K562 (cell line): ENCODE measurements around the gene USP49. TPM values are rescaled to one million over a fixed set of nuclear protein-coding genes. Genes with fewer than 3 reads are reported as not detected.

Source experiments
- ARNT ChIP-seq, 2 experiments: fragments of 450-650 bp; IDR thresholded peaks; 2 replicates each; pipeline ENCODE4 v1.6.1; 2016; ENCODE audit warnings: mild to moderate bottlenecking in 1 of 2
- CHD2 ChIP-seq: IDR thresholded peaks from 2 replicates; pipeline ENCODE4 v1.6.1; 2011; ENCODE audit warnings: low read depth, low read length
- ETV5 ChIP-seq: sonication (generic); formaldehyde crosslinking; IDR thresholded peaks from 2 replicates; pipeline ENCODE4 v1.4.0; 2020; ENCODE audit warnings: low read depth, mild to moderate bottlenecking, missing genetic modification reagents
- FOXK1 ChIP-seq: sonication (generic); formaldehyde crosslinking; IDR thresholded peaks from 2 replicates; pipeline ENCODE4 v1.8.0; 2022; ENCODE audit warnings: missing genetic modification reagents, mild to moderate bottlenecking, borderline replicate concordance
- FOXM1 ChIP-seq, 2 experiments: fragments of 450-650 bp in 1 of 2; sonication (generic) in 1 of 2; formaldehyde crosslinking in 1 of 2; IDR thresholded peaks; 2 replicates each; pipeline versions ENCODE4 v1.6.1 to v1.9.0; 2017 to 2022; ENCODE audit warnings: low read depth in 2 of 2, mild to moderate bottlenecking in 2 of 2, missing genetic modification reagents in 1 of 2, moderate library complexity in 1 of 2
- MEF2D ChIP-seq: conservative IDR thresholded peaks from 2 replicates; pipeline ENCODE4 v1.6.1; 2016; ENCODE audit warnings: low read depth, missing genetic modification characterization, missing compliant biosample characterization
- POLR2A ChIP-seq: fragments of 450-650 bp; conservative IDR thresholded peaks from 2 replicates; pipeline ENCODE4 v1.6.1; 2016
- SREBF2 ChIP-seq: sonication (generic); formaldehyde crosslinking; IDR thresholded peaks from 2 replicates; pipeline ENCODE4 v1.4.0; 2020; ENCODE audit warnings: mild to moderate bottlenecking, missing genetic modification reagents
- SRSF1 ChIP-seq: fragments of 200-400 bp; formaldehyde crosslinking; IDR thresholded peaks from 2 replicates; pipeline ENCODE4 v1.6.1; 2017; ENCODE audit warnings: mild to moderate bottlenecking, low read depth, low read length, moderate library complexity
- TAF9B ChIP-seq: fragments of 450-650 bp; IDR thresholded peaks from 2 replicates; pipeline ENCODE4 v1.6.1; 2018; ENCODE audit warnings: mild to moderate bottlenecking; ENCODE audit not compliant: partially characterized antibody
- TCF7 ChIP-seq: sonication (generic); IDR thresholded peaks from 2 replicates; pipeline ENCODE4 v1.6.1; 2016; ENCODE audit warnings: antibody characterized with exemption, borderline replicate concordance
- TFAP4 ChIP-seq: sonication (generic); formaldehyde crosslinking; IDR thresholded peaks from 2 replicates; pipeline ENCODE4 v1.8.0; 2022; ENCODE audit warnings: missing genetic modification reagents, mild to moderate bottlenecking, moderate library complexity, borderline replicate concordance
- polyA plus RNA-seq, 8 experiments: library from polyadenylated mRNA; depleted of rRNA in 4 of 8; stranded (reverse) in 5 of 8; unstranded in 3 of 8; fragments of >200 nt; fragmentation: Nextera tagmentation in 2 of 8; fragmentation: Illumina TruSeq in 1 of 8; extraction: Ambion mirVana in 2 of 8; extraction: Trizol in 1 of 8; gene quantifications; 2 replicates each; pipeline versions ENCODE4 v1.2.1 to v1.2.3, GENCODE V29; 2011 to 2014; ENCODE audit warnings: inconsistent platforms in 1 of 8, missing spikeins in 1 of 8
- total RNA-seq, 7 experiments: library from RNA; depleted of rRNA in 6 of 7; stranded (reverse); fragments of >200 nt in 6 of 7; fragmentation: Illumina TruSeq in 2 of 7; extraction: Trizol in 2 of 7; gene quantifications; 2 replicates each; pipeline versions ENCODE4 v1.2.1 to v1.2.3, GENCODE V29; 2011 to 2021; ENCODE audit warnings: low replicate concordance in 1 of 7

USP49 gene
- total and polyA plus RNA-seq, 9 of the 15 experiments (the other 6 are each of a cell fraction or from before 2014, with no cell fraction given): 1.0 to 9.9 (median 6.5) TPM

GRCh38 chr6:41747256-41748101, 147.7 kb downstream of the USP49 start, which contains the start of gene PGC (continued):
- TF ChIP-seq SREBF2 (CRISPR knock-in tag) (no peak), MEF2D (no peak), FOXM1 (IDR thresholded peaks at IDR 0.05; ENCODE audit: low read depth) (peak; percentile 44; the same call in 1 of the 2 replicates), FOXM1 (CRISPR knock-in tag; IDR thresholded peaks at IDR 0.05; ENCODE audit: low read depth) (no peak), TAF9B (no peak), POLR2A (no peak), CHD2 (no peak), ARNT (IDR thresholded peaks at IDR 0.05) (no peak), SRSF1 (no peak), ETV5 (CRISPR knock-in tag) (no peak), TFAP4 (no peak), TCF7 (no peak), FOXK1 (CRISPR knock-in tag) (no peak)
